AG20443 (cell line): ENCODE data around the gene TMEM263.
"Not testable (repeated sequence)": the region's sequence is repeated elsewhere in the genome, so short reads cannot be mapped to it uniquely, and the experiment has no call there.

Experiments used
- DNase-seq: peaks from one replicate; pipeline ENCODE4 v3.0.0; 2012; ENCODE audit warnings: low spot score, mixed read lengths

The TMEM263 gene

GRCh38 chr12:106986625-106987389 lies 31.1 kb downstream of the TMEM263 start, which contains the start of gene MTERF2:
MTERF2 (minus strand) TSS chr12:106987146; CDS start chr12:106978714, 8,432 bp downstream.
- peak; percentile 97 for DNase-seq

GRCh38 chr12:106987846-106988245 lies 32.1 kb downstream of the TMEM263 start:
- no peak for DNase-seq

GRCh38 chr12:106994579-106995220 lies 39.0 kb downstream of the TMEM263 start:
- DNase-seq = peak; percentile 75

GRCh38 chr12:106996102-106996501 lies 40.4 kb downstream of the TMEM263 start:
- DNase-seq = not testable (repeated sequence)

DNA sequence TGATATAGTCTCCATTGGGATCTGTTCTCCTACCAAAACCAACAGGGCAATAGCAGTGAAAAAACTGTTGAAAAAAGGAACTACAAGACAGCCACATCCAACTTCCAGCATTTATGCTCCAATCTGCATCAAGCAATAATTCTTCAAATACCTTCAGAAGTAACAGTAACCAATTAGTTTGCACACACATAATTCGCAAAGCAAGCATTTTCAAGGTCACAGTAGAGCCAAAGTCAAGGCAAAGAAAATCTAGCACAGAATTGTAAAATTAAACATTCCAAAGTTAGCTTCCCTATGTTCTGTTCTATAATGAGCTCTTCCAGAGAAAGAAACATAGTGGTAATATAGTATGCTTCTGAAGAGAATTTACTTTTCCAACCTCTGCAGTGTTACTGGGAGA lies 42.2 kb downstream of the TMEM263 start:
- no peak for DNase-seq

DNA sequence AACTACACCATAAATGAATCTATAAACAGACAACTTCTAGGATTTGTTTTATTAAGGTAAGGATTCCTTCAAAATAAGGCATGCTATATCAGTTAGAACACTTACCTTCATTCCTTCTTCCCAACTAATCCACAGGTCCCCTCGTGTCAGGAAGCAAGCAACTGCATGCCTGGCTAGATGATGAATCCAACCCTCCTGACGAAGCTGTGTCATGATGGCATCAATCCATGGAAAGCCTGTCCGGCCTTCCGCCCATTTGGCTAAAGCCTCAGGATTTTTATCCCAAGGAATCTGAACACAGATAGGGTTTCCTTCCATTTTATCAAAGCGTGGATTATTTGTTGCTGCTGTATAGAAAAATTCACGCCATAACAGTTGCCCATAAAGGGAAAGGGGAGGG lies 43.7 kb downstream of the TMEM263 start:
- peak; percentile 77 for DNase-seq

GRCh38 chr12:107002665-107003064 lies 47.0 kb downstream of the TMEM263 start:
- DNase-seq = not testable (repeated sequence)

GRCh38 chr12:107007411-107007810 lies 51.7 kb downstream of the TMEM263 start:
- DNase-seq = no peak

DNA sequence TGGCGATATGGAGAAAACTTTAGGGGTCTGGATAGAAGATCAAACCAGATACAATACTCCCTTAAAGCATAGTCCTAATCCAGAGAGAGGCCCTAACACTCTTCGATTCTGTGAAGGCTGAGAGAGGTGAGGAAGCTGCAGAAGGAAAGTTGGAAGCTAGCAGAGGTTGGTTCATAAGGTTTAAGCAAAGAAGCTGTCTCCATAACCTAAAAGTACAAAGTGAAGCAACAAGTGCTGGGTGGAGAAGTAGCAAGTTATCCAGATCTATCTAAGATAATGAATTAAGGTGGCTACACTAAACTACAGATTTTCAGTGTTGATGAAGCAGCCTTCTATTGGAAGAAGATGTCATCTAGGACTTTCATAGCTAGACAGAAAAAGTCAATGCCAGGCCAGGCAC lies 55.8 kb downstream of the TMEM263 start:
- DNase-seq = no peak

GRCh38 chr12:107012736-107013425 lies 57.2 kb downstream of the TMEM263 start:
- no peak for DNase-seq

DNA sequence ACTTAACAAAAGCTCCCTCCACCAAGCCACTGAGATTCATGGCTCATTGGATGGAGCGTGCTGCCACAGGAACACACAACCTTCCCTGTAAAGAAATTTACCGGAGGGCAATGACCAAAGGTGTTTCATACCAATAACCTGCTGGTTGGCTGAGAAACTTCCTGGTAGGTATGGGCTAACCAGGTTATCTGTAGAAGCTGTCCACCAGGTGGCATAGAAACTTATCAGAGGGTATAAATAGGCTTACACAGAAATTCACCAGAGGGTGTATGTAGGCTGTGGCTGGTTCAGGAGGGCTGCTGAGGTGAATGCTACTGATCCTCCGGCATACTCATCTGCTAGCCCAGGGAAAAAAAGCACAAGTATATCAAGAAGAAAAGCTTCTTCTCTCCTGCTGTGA lies 58.3 kb downstream of the TMEM263 start:
- no peak for DNase-seq

DNA sequence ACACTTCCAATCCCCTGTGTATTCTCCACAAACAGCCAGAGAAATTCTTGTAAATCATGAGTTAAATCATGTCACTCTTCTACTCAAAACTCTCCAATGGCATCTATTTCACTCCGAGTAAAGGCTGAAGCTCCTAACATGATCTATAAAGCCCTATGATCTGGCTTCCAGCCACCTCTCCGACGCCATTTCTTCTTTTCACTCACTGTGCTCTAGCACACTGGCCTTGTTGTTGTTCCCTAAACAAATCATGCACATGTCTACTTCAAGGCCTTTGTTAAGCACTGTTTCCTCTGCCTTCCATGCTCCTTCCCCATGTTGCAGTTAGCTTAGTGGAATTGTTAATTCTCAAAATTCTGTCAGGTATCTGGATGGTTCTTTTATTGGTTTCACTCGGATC lies 61.3 kb downstream of the TMEM263 start:
- no peak for DNase-seq

DNA sequence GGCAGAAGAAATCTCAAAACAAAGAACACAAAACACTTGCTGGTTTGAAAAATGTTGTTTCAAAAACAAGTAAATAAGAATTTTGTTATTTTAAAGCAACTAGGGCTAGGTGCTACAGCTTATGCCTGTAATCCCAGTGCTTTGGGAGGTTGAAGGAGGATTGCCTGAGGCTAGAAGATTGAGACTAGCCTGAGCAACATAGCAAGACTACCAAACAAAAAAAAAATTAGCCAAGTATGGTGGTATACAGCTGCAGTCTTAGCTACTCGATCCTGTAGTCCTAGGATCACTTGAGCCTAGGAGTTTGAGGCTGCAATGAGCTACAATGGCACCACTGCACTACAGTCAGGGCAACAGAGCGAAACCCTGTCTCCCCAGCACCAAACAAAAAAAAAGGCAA lies 63.8 kb downstream of the TMEM263 start:
- no peak for DNase-seq
